GM21825 (cell line): ENCODE results near the gene BLM.
"Not testable (repeated sequence)": the region's sequence is repeated elsewhere in the genome, so short reads cannot be mapped to it uniquely, and the experiment has no call there.

ENCODE experiments used
- ATAC-seq: cut with Tn5 transposase; IDR thresholded peaks from one replicate; pipeline ENCODE4 v1.9.1; 2021; ENCODE audit warnings: mild to moderate bottlenecking, moderate library complexity; ENCODE audit not compliant: unreplicated experiment

Gene BLM

DNA sequence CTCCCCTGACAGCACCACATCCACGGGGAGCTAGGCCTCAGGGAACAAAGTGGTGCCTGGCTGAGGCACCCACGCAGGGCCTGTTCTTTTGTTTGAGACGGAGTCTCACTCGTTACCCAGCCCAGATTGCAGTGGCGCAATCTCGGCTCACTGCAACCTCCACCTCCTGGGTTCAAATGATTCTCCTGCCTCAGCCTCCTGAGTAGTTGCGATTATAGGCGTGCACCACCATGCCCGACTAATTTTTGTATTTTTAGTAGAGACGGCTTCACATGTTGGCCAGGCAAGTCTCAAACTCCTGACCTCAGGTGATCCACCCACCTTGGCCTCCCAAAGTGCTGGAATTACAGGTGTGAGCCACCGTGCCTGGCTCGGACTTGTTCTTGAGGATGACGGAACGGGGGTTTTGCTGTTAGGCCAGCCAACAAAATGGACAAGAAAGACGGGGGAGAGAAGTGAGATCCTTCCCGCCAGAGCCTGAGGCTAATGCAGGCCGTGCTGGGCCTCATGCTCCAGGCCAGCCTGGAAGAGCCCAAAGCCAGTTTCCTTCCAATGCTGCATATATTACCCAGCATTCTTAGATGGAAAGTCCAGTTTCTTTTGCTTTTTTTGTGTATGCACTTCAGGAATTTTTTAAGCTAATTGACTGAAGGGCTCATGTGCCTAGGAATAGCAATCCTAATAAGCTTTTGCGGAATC lies 123.2 kb downstream of the BLM start:
- no peak for ATAC-seq

DNA sequence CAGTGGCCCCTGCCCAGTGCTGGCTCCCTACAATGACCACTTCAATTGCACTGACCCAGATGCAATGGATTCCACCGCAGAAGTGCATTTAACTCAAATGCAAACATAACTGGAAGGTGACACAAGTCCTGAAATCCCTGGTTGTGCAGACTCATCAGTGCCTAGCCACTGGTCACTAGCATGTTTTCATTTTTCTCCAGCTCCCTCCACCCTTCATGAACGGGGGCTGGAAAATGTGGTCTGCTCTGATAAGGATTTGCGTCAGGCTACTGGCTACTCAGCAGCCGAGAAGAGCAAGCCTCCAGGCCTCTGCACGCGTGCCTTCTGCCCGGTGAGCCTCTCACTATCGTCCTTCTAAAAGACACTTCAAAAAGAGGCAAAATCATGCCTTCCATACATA lies 123.8 kb downstream of the BLM start:
- no peak for ATAC-seq

DNA sequence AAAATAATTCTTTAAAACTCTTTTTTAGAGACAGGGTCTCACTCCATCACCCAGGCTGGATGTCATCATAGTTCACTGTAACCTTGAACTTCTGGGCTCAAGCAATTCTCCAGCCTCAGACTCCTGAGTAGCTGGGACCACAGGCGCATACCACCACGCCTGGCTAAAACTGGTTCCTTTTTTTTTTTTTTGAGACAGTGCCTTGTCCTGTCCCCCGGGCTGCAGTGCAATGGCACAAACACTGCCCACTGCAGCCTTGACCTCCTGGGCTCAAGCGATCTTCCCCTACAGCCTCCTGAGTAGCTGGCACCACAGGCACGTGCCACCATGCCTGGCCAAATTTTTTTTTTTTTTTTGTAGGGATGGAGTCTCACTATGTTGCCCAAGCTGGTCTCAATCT lies 127.5 kb downstream of the BLM start:
- no peak for ATAC-seq

- peak; percentile 88 for ATAC-seq
Observed at GRCh38 chr15:90845201-90845949, 128.2 kb downstream of the BLM start.

GRCh38 chr15:90849424-90849823 lies 132.3 kb downstream of the BLM start:
- ATAC-seq: not testable (repeated sequence)

- ATAC-seq: no peak
Observed at GRCh38 chr15:90851114-90851513, 134.0 kb downstream of the BLM start.

- ATAC-seq: no peak
Observed at GRCh38 chr15:90851940-90852339, 134.8 kb downstream of the BLM start.

GRCh38 chr15:90855139-90855538 lies 138.0 kb downstream of the BLM start:
- ATAC-seq: no peak

GRCh38 chr15:90857337-90857736 lies 140.2 kb downstream of the BLM start:
- ATAC-seq: no peak

- no peak for ATAC-seq
Observed at GRCh38 chr15:90857883-90858443, 140.8 kb downstream of the BLM start.

GRCh38 chr15:90859234-90860131 lies 142.3 kb downstream of the BLM start:
- no peak for ATAC-seq

DNA sequence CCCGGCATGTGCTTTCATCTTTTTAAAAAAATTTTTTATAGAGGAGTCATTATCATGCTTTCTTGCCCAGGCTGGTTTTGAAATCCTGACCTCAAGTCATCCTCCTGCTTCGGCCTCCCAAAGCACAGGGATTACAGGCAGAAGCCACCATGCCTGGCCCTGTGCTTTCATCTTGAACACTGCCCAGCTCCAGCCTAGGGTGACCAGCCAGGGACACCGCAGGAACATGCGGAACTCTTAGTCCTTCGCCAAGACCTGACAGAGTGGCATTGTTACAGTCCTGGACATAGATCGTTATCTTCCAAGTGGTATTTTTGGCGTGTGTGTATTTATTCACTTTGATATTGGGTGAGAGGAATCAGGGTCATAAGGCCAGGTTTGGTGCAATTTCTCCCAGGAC lies 143.3 kb downstream of the BLM start:
- no peak for ATAC-seq

DNA sequence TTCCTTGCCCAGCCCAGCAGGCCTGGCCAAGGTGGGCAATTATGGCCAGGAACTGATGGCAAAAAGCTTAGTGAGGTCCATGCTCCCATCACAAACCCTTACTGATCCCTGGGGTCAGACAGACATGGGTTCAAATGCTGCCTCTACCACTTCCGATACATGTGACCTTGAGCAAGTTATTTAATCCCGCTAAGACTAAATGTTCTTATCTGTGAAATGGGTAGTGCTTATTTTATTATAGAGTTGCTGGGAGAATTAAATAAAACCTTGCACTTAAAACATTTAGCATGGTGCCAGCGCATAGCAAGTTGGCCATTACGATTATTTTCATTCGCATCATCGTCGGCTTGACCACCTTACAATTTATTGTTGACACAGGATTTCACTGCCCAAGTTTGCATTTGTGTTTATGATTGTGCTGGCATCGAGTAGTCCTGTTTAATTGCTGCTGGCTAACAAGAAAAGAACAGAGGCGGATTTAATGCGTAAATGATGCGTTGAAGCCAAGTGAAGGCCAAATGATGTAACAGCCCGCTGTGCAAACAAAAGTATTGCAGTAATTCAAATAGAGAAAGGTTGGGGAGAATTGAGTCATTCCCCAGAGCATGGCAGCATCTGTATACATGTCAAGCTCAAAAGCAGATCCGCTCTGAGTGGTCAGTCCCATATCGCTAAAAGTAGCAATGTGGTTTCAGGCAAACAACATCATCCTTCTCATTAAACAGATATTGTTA lies 144.0 kb downstream of the BLM start:
- no peak for ATAC-seq

DNA sequence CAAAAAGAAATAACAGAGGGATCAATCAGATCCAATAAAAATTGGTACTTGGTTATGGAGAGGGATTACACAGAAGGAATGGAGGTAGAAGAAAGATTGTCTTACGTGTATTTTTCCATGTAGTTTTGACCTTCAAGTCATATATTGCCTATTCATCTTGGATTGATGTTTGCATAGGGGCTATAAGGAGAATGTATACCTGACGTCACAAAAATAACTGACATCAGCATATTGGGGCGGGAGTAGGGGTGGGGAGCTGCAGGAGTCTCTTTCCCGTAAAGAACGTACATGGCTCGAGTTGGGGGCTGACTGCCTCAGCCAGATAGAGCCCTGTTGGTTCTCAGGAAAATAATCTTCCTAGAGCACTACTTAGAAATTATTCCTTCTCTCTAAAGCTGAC lies 145.3 kb downstream of the BLM start:
- ATAC-seq: no peak

DNA sequence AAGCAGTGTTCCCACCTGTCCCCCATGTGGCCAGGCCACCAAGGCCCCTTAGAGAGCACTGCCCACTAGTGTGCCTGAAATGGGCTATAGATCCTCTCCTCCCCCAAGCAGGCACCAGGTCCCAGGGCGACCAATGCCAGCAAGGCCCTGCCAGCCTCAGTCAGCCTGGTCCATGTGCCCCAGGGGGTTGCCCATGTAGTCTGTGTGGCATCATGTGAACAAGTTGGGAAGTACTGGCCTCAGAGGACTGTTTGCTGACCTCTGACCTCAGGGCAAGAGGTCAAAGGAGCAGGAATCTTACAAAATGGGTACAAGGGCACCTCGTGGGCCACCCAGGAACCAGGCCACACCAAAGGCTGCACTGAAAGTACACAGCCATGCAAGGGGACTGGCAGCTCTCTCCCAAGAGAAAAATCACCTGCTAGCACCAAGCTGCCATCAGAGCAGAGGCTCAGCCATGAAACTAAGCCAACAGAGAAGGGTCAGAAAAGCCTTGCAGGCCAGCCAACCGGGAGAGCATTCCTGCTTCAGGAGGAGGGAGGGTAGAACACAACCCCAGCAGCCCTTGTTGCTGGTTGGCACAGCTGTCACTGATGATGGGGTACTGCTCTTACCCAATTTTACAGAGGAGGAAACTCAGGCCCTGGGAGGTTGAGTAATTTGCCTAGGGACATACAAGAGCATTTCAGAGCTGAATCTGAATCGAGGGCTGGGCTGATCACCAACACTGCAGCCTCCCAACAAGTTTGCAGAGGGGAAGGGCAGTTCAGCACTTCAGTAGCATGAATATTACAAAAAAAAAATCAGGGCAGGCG lies 146.0 kb downstream of the BLM start:
- ATAC-seq: no peak

DNA sequence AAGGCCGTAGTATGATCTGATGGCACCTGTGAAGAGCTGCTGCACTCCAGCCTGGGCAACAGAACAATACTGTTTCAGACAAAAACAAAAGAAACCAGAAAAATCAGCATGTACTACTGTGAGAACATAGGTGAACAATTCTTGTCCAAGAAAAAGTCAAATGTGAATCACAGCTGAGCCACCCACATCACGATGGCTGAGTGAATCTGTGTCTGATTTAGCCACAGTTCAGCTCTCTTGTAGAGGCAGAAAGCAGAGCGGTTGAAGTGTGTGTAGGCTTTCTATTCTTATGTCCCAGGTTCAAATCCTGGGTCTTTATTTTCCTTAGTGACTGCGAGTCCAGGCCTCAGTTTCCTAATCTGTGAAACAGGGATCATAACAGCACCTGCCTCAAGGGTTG lies 146.8 kb downstream of the BLM start:
- no peak for ATAC-seq

GRCh38 chr15:90864507-90864906 lies 147.4 kb downstream of the BLM start:
- ATAC-seq: no peak

- no peak for ATAC-seq
Observed at GRCh38 chr15:90865702-90866101, 148.6 kb downstream of the BLM start.
